LNCaP clone FGC (cell line): Measurements from ENCODE around the gene NETO2.
"Not testable (repeated sequence)": the region's sequence is repeated elsewhere in the genome, so short reads cannot be mapped to it uniquely, and the experiment has no call there.

Source experiments
- DNase-seq: peaks from one replicate; pipeline ENCODE4 v3.0.0-alpha.2; 2011; ENCODE audit warnings: low read depth
- H3K4me3 ChIP-seq: 2 replicates; pipeline ENCODE4 v1.5.1; 2011; ENCODE audit warnings: mild to moderate bottlenecking, low read depth, low read length, control low read depth
- CTCF ChIP-seq: IDR thresholded peaks from 2 replicates; pipeline ENCODE4 v1.5.1; 2012; ENCODE audit warnings: mild to moderate bottlenecking; ENCODE audit not compliant: control insufficient read depth, insufficient read depth; ENCODE audit errors: extremely low read depth

Gene NETO2

GRCh38 chr16:47056688-47057629 is 86.8 kb downstream of the NETO2 start:
- TF ChIP-seq CTCF: no peak
- H3K4me3 ChIP-seq: no peak overlapping the region
- no peak for DNase-seq

GRCh38 chr16:47056061-47056460 is 87.7 kb downstream of the NETO2 start:
- H3K4me3 ChIP-seq, DNase-seq: not testable (repeated sequence)

GRCh38 chr16:47055136-47055885 is 88.4 kb downstream of the NETO2 start:
- no peak overlapping the region for H3K4me3 ChIP-seq
- no peak for DNase-seq
- TF ChIP-seq CTCF: no peak

GRCh38 chr16:47054306-47054705 is 89.4 kb downstream of the NETO2 start:
- no peak for DNase-seq
- no peak for TF ChIP-seq CTCF
- H3K4me3 ChIP-seq: no peak overlapping the region

GRCh38 chr16:47053895-47054294 is 89.8 kb downstream of the NETO2 start:
- DNase-seq: no peak
- H3K4me3 ChIP-seq: no peak overlapping the region
- TF ChIP-seq CTCF: no peak

GRCh38 chr16:47052666-47053640 is 90.8 kb downstream of the NETO2 start:
- TF ChIP-seq CTCF: no peak
- DNase-seq: no peak
- no peak overlapping the region for H3K4me3 ChIP-seq
